ENCODE measurements around the gene MLF1. TPM values are rescaled to one million over a fixed set of nuclear protein-coding genes. Genes with fewer than 3 reads are reported as not detected.

The MLF1 gene
- total RNA-seq, 1 experiment from 2014 or later = not detected

GRCh38 chr3:158652463-158652862, 81.5 kb downstream of the MLF1 start:
- ChIA-PET CTCF (no interaction called here), POLR2A (interaction anchor here (0.5 to 0.6 kb wide), 2 partner anchors 10 to 137 kb away, joined by 3 read pairs; no protein-coding TSS in a partner anchor)
- Mint-ChIP-seq H3K9me3 (ENCODE audit: unreplicated experiment) (no peaks in the 10 kb centered on the region), H3K4me1 (ENCODE audit: low read depth, unreplicated experiment) (peaks cover 3% of the 10 kb centered on the region), H3K27ac (ENCODE audit: unreplicated experiment) (no peak overlapping the region), H3K4me3 (ENCODE audit: unreplicated experiment) (no peak overlapping the region), H3K36me3 (ENCODE audit: insufficient read depth, unreplicated experiment) (peaks cover 50% of the 10 kb centered on the region), H3K27me3 (ENCODE audit: insufficient read depth, unreplicated experiment) (no peaks in the 10 kb centered on the region)
- no peak for TF ChIP-seq CTCF (IDR thresholded peaks at IDR 0.05; ENCODE audit: insufficient read depth in 1 of 2, low read depth in 1 of 2, low read length in 1 of 2, severe bottlenecking in 1 of 2, unreplicated experiment in 1 of 2)
- DNase-seq = no peak
- BruUV-seq (replicated peaks) = no TSS peak
- Histone ChIP-seq H3K9me3 (no peaks in the 10 kb centered on the region), H3K4me1 (no peaks in the 10 kb centered on the region), H3K36me3 (ENCODE audit: control insufficient read depth, insufficient read depth, low read length) (no peaks in the 10 kb centered on the region), H3K27me3 (replicated peaks; ENCODE audit: control insufficient read depth, insufficient read depth, low read length) (no peaks in the 10 kb centered on the region), H3K4me3 (ENCODE audit: low read depth, low read length) (no peak overlapping the region)
- intact Hi-C loops (cut with micrococcal nuclease; ENCODE audit: unreplicated experiment) = no loop called here

Other genes with a start within 250 kb of the MLF1 start
- 52.4 and 58.2 TPM in 2 replicates for gene GFM1, start 73.3 kb downstream of the MLF1 start, total RNA-seq (2022)
- gene LXN, start 101.5 kb downstream of the MLF1 start, total RNA-seq (2022) = not detected in 2 replicates
- 7.6 and 9.0 TPM in 2 replicates for gene RARRES1, start 161.3 kb downstream of the MLF1 start, total RNA-seq (2022)
- gene MFSD1, start 230.9 kb downstream of the MLF1 start, total RNA-seq (2022) = 15.4 and 16.9 TPM in 2 replicates

All from Caco-2 (cell line).